Stimulated activated CD4-positive, alpha-beta T cell treated with anti-CD3 and anti-CD28 coated beads, Interleukin-12 subunit alpha, Interleukin-12 subunit beta, amount 100 ng/mL, for 24 hours (primary cell): ENCODE results near the gene KCNRG.
A peak's percentile ranks its signal among the peaks of the same experiment; 100 is the strongest.
"Not testable (repeated sequence)": the region's sequence is repeated elsewhere in the genome, so short reads cannot be mapped to it uniquely, and the experiment has no call there.

ENCODE experiments used
- DNase-seq, 2 experiments: peaks; one replicate each; pipeline ENCODE4 v3.0.0-alpha.2; 2020; ENCODE audit warnings: low read depth in 2 of 2

KCNRG gene

GRCh38 chr13:50015258-50015657 is at the start of gene KCNRG:
TSS of gene KCNRG (plus strand) at chr13:50015444. CDS start at chr13:50015494, 50 bp downstream.
- DNase-seq: no peak

- no peak for DNase-seq
These were observed 47.8 kb upstream of the KCNRG start for GRCh38 chr13:49967456-49967855.

- no peak for DNase-seq
These were observed 42.5 kb upstream of the KCNRG start for GRCh38 chr13:49972709-49973108.

- no peak for DNase-seq
These were observed 39.4 kb upstream of the KCNRG start for GRCh38 chr13:49975826-49976225.

- DNase-seq: peak; percentile 48 to 62
These were observed 38.7 kb upstream of the KCNRG start for GRCh38 chr13:49976314-49977258.

GRCh38 chr13:49977992-49978391 is 37.3 kb upstream of the KCNRG start:
- no peak for DNase-seq

- DNase-seq: no peak
These were observed 35.0 kb upstream of the KCNRG start for GRCh38 chr13:49980266-49980665.

- no peak for DNase-seq
These were observed 30.1 kb upstream of the KCNRG start for GRCh38 chr13:49985129-49985528.

- no peak for DNase-seq
These were observed 28.8 kb upstream of the KCNRG start for GRCh38 chr13:49986471-49986870.

GRCh38 chr13:49990612-49991011 is 24.6 kb upstream of the KCNRG start:
- not testable (repeated sequence) for DNase-seq

- DNase-seq: no peak
These were observed 22.1 kb upstream of the KCNRG start for GRCh38 chr13:49993111-49993510.

GRCh38 chr13:49993666-49994065 is 21.6 kb upstream of the KCNRG start:
- DNase-seq: no peak

GRCh38 chr13:49995625-49996101 is 19.6 kb upstream of the KCNRG start:
- no peak for DNase-seq

GRCh38 chr13:49996161-49996915 is 18.9 kb upstream of the KCNRG start:
- DNase-seq: peak; percentile 75 to 86

- DNase-seq: peak; percentile 67 to 68
These were observed 18.0 kb upstream of the KCNRG start, which contains the start of gene TRIM13 for GRCh38 chr13:49996951-49997895. TSS of gene TRIM13 (plus strand) at chr13:49997042. CDS start at chr13:50011941, 14,899 bp downstream.

- DNase-seq: no peak
These were observed 17.3 kb upstream of the KCNRG start for GRCh38 chr13:49997955-49998354.

- DNase-seq: no peak
These were observed 16.3 kb upstream of the KCNRG start for GRCh38 chr13:49998714-49999624.

GRCh38 chr13:50001287-50001686 is 14.0 kb upstream of the KCNRG start:
- DNase-seq: no peak

- DNase-seq: no peak
These were observed 8.7 kb upstream of the KCNRG start for GRCh38 chr13:50006426-50007135.

GRCh38 chr13:50011461-50011860 is 3.8 kb upstream of the KCNRG start:
- no peak for DNase-seq
